Measurements from ENCODE around the gene USP40.

DNA sequence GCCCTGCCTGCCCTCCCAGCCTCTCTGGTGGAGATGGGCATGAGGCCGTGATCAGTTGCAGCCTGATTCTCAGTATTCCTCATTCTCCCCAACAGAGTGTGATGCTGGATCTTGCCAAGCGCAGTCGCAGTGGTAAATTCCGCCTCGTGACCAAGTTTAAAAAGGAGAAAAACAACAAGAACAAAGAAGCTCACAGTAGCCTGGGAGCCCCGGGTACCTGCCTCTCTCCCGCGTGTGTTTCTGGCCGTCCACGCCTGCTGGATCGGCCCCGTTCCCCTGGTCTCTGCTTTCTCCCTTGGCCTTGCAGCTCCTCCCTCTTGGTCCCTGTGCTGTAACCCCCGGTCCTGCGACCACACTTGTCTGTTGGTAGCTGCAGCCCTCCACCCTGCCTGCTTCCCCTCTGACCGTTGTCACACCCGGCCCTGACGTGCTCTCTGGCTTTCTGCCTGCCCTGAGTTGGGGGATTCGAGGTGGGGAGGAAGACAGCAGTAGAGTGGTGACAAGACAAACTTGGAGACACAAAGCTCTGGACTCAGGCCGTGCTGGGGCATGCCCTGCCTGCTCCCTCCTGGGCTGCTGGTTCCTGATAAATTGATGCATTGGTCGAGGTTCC is 99.5 kb downstream of the USP40 start:
- TF ChIP-seq, protein P1, sequence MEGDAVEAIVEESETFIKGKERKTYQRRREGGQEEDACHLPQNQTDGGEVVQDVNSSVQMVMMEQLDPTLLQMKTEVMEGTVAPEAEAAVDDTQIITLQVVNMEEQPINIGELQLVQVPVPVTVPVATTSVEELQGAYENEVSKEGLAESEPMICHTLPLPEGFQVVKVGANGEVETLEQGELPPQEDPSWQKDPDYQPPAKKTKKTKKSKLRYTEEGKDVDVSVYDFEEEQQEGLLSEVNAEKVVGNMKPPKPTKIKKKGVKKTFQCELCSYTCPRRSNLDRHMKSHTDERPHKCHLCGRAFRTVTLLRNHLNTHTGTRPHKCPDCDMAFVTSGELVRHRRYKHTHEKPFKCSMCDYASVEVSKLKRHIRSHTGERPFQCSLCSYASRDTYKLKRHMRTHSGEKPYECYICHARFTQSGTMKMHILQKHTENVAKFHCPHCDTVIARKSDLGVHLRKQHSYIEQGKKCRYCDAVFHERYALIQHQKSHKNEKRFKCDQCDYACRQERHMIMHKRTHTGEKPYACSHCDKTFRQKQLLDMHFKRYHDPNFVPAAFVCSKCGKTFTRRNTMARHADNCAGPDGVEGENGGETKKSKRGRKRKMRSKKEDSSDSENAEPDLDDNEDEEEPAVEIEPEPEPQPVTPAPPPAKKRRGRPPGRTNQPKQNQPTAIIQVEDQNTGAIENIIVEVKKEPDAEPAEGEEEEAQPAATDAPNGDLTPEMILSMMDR (IDR thresholded peaks at IDR 0.05) = no peak
- TF ChIP-seq EZH2 (IDR thresholded peaks at IDR 0.05; ENCODE audit: borderline replicate concordance, insufficient read depth, low read depth, low read length, poor library complexity, severe bottlenecking) = no peak

All from B cell (primary cell).